ENCODE data around the gene TLCD5.

TLCD5 gene

GRCh38 chr11:120324932-120325810 lies at the start of gene TLCD5:
TLCD5 (plus strand) TSS chr11:120325299; CDS start chr11:120327442, 2,143 bp downstream.
- peak; percentile 78 for DNase-seq (ENCODE audit: low spot score)

GRCh38 chr11:120279502-120279901 lies 45.6 kb upstream of the TLCD5 start:
- DNase-seq (ENCODE audit: low spot score): no peak

GRCh38 chr11:120280600-120281051 lies 44.5 kb upstream of the TLCD5 start:
- no peak for DNase-seq (ENCODE audit: low spot score)

GRCh38 chr11:120281143-120281795 lies 43.8 kb upstream of the TLCD5 start:
- no peak for DNase-seq (ENCODE audit: low spot score)

- DNase-seq (ENCODE audit: low spot score): no peak
Observed at GRCh38 chr11:120283124-120283523, 42.0 kb upstream of the TLCD5 start.

GRCh38 chr11:120284272-120284671 lies 40.8 kb upstream of the TLCD5 start:
- no peak for DNase-seq (ENCODE audit: low spot score)

GRCh38 chr11:120285256-120285655 lies 39.8 kb upstream of the TLCD5 start:
- no peak for DNase-seq (ENCODE audit: low spot score)

- DNase-seq (ENCODE audit: low spot score): no peak
Observed at GRCh38 chr11:120288021-120288420, 37.1 kb upstream of the TLCD5 start.

GRCh38 chr11:120289426-120289825 lies 35.7 kb upstream of the TLCD5 start:
- no peak for DNase-seq (ENCODE audit: low spot score)

GRCh38 chr11:120290956-120291355 lies 34.1 kb upstream of the TLCD5 start:
- no peak for DNase-seq (ENCODE audit: low spot score)

GRCh38 chr11:120293038-120293800 lies 31.9 kb upstream of the TLCD5 start:
- DNase-seq (ENCODE audit: low spot score): no peak

- no peak for DNase-seq (ENCODE audit: low spot score)
Observed at GRCh38 chr11:120294096-120294495, 31.0 kb upstream of the TLCD5 start.

GRCh38 chr11:120295099-120295498 lies 30.0 kb upstream of the TLCD5 start:
- DNase-seq (ENCODE audit: low spot score): no peak

GRCh38 chr11:120296554-120296953 lies 28.5 kb upstream of the TLCD5 start:
- DNase-seq (ENCODE audit: low spot score): no peak

GRCh38 chr11:120298461-120298860 lies 26.6 kb upstream of the TLCD5 start:
- DNase-seq (ENCODE audit: low spot score): no peak

- no peak for DNase-seq (ENCODE audit: low spot score)
Observed at GRCh38 chr11:120302001-120302805, 22.9 kb upstream of the TLCD5 start.

- peak; percentile 76 for DNase-seq (ENCODE audit: low spot score)
Observed at GRCh38 chr11:120303004-120303637, 22.0 kb upstream of the TLCD5 start.

- no peak for DNase-seq (ENCODE audit: low spot score)
Observed at GRCh38 chr11:120304526-120304925, 20.6 kb upstream of the TLCD5 start.

- DNase-seq (ENCODE audit: low spot score): no peak
Observed at GRCh38 chr11:120305286-120305685, 19.8 kb upstream of the TLCD5 start.

- DNase-seq (ENCODE audit: low spot score): no peak
Observed at GRCh38 chr11:120306519-120307242, 18.4 kb upstream of the TLCD5 start.
